ENCODE data around the gene TAS2R20. TPM values are rescaled to one million over a fixed set of nuclear protein-coding genes. Genes with fewer than 3 reads are reported as not detected.

The TAS2R20 gene
- polyA plus RNA-seq, 1 of the 3 experiments (the other 2 are of a cell fraction), result 0.33 TPM

GRCh38 chr12:10968765-10969456 lies 29.2 kb downstream of the TAS2R20 start:
- ChIA-PET POLR2A (no interaction called here), CTCF (interaction anchor here (1.1 kb wide), 1 partner anchor 27 kb away, joined by 3 read pairs; no protein-coding TSS in a partner anchor)
- no peak overlapping the region for H3K4me3 ChIP-seq (ENCODE audit: low read depth in 2 of 2, low read length in 1 of 2)
- no peak overlapping the region for H2AFZ ChIP-seq (ENCODE audit: low read depth)
- no peak overlapping the region for H3K9ac ChIP-seq
- DNase-seq, result no peak
- H3K9me2 ChIP-seq, result no peaks in the 10 kb centered on the region
- 0 out of 2 replicates have a peak, but pooled peaks cover 3% of the 10 kb centered on the region for H3K79me2 ChIP-seq (ENCODE audit: insufficient read depth)
- H3K9me3 ChIP-seq, result no peaks in the 10 kb centered on the region
- no peaks in the 10 kb centered on the region for H3F3A ChIP-seq (replicated peaks; ENCODE audit: insufficient read depth)
- H3K36me3 ChIP-seq (replicated peaks in 1 of 2; ENCODE audit: control insufficient read depth in 1 of 2, insufficient read depth in 2 of 2, low read length in 1 of 2), result peaks cover 0 to 3% of the 10 kb centered on the region in 2 experiments
- TF ChIP-seq ELF1 (IDR thresholded peaks at IDR 0.05) (no peak), FOXM1 (IDR thresholded peaks at IDR 0.05; ENCODE audit: low read depth) (no peak), MAX (IDR thresholded peaks at IDR 0.05; ENCODE audit: low read depth) (no peak), POLR2AphosphoS5 (IDR thresholded peaks at IDR 0.05; ENCODE audit: low read depth, low read length) (no peak), FOSL2 (IDR thresholded peaks at IDR 0.05; ENCODE audit: borderline replicate concordance, low read depth) (no peak), PBX3 (IDR thresholded peaks at IDR 0.05) (no peak), TCF12 (IDR thresholded peaks at IDR 0.05) (no peak), GATA2 (CRISPR knock-in tag; IDR thresholded peaks at IDR 0.05) (no peak), IRF3 (IDR thresholded peaks at IDR 0.05; ENCODE audit: low read depth, low read length) (no peak), RCOR1 (IDR thresholded peaks at IDR 0.05; ENCODE audit: low read length) (no peak), TEAD4 (IDR thresholded peaks at IDR 0.05; ENCODE audit: borderline replicate concordance, insufficient read depth) (no peak), RXRA (IDR thresholded peaks at IDR 0.05; ENCODE audit: borderline replicate concordance, low read depth) (no peak), TAF1 (IDR thresholded peaks at IDR 0.05; ENCODE audit: borderline replicate concordance, low read depth, low read length) (no peak), RFX5 (IDR thresholded peaks at IDR 0.05; ENCODE audit: low read length) (no peak), YY1 (IDR thresholded peaks at IDR 0.05; ENCODE audit: low read depth) (no peak), NFIC (IDR thresholded peaks at IDR 0.05; ENCODE audit: borderline replicate concordance) (no peak), SIN3A (IDR thresholded peaks at IDR 0.05; ENCODE audit: borderline replicate concordance, low read depth, low read length) (no peak), ZBTB33 (IDR thresholded peaks at IDR 0.05; ENCODE audit: borderline replicate concordance, low read depth) (no peak), MEF2A (IDR thresholded peaks at IDR 0.05; ENCODE audit: borderline replicate concordance, low read depth) (no peak), CHD2 (IDR thresholded peaks at IDR 0.05; ENCODE audit: low read length, partially characterized antibody) (no peak)
- H3K4me1 ChIP-seq (ENCODE audit: control insufficient read depth in 1 of 2, insufficient read depth in 2 of 2, low read depth in 1 of 2, low read length in 1 of 2), result no peaks in the 10 kb centered on the region; a peak in 2 of 4 replicates
- no peaks in the 10 kb centered on the region for H3K27me3 ChIP-seq (ENCODE audit: insufficient read depth)
- no peaks in the 10 kb centered on the region for H4K20me1 ChIP-seq (ENCODE audit: insufficient read depth)
- no peak overlapping the region for H3K27ac ChIP-seq (ENCODE audit: low read depth in 2 of 2, low read length in 1 of 2)
- no peak overlapping the region for H3K4me2 ChIP-seq
- WGBS (ENCODE audit: low lambda C conversion rate), result 96% methylated on average over 9 of the region's 15 CpGs
